Panc1 (cell line): ENCODE measurements around the gene PON1. TPM values are rescaled to one million over a fixed set of nuclear protein-coding genes. Genes with fewer than 3 reads are reported as not detected.

ENCODE experiments used
- ATAC-seq: fragments of 200-7000 bp; cut with Tn5 transposase; 2 replicates; pipeline ENCODE4 v1.9.1; 2020; ENCODE audit warnings: mild to moderate bottlenecking, moderate library complexity
- BruUV-seq: library from RNA; stranded (reverse); fragments of 400-500 nt; replicated peaks from 2 replicates; lab custom pipeline; 2021; lab: Mats Ljungman, UMichigan
- CTCF ChIA-PET: fragments of 300-600 bp; sonication (Branson Sonifier 250); formaldehyde crosslinking; loops from one replicate; lab custom pipeline; 2022; ENCODE audit warnings: antibody characterized with exemption; lab: Charles Lee
- POLR2A ChIA-PET: fragments of 300-600 bp; sonication (Branson Sonifier 250); formaldehyde crosslinking; loops from one replicate; lab custom pipeline; 2022; ENCODE audit warnings: antibody characterized with exemption; lab: Charles Lee
- DNase-seq: peaks from one replicate; pipeline ENCODE4 v3.0.0-alpha.2; 2010; ENCODE audit warnings: low read depth, low spot score
- H3K27ac ChIP-seq: 2 replicates; pipeline ENCODE4 v1.5.1; 2011; ENCODE audit warnings: mild to moderate bottlenecking, low read length, inconsistent platforms
- H3K27me3 ChIP-seq: fragments of 200-500 bp; sonication (Bioruptor generic); 2 replicates; pipeline ENCODE4 v1.6.0; 2014; ENCODE audit warnings: low read length, inconsistent platforms; ENCODE audit not compliant: control insufficient read depth, insufficient read depth
- H3K36me3 ChIP-seq: fragments of 200-500 bp; sonication (Bioruptor generic); 2 replicates; pipeline ENCODE4 v1.5.1; 2014; ENCODE audit warnings: inconsistent platforms, mild to moderate bottlenecking, low read length, moderate library complexity; ENCODE audit not compliant: control insufficient read depth, insufficient read depth
- H3K4me1 ChIP-seq: 2 replicates; pipeline ENCODE4 v1.5.1; 2011; ENCODE audit warnings: inconsistent platforms, mild to moderate bottlenecking, low read length, moderate library complexity; ENCODE audit not compliant: control insufficient read depth, insufficient read depth
- H3K4me3 ChIP-seq, 2 experiments: 2 replicates each; pipeline ENCODE4 v1.5.1; 2011 to 2012; ENCODE audit warnings: low read depth in 2 of 2, low read length in 2 of 2, mild to moderate bottlenecking in 2 of 2, inconsistent platforms in 1 of 2, moderate library complexity in 1 of 2
- H3K9me3 ChIP-seq: fragments of 200-500 bp; sonication (Bioruptor generic); 2 replicates; pipeline ENCODE4 v1.5.1; 2014; ENCODE audit warnings: low read depth, mild to moderate bottlenecking, inconsistent platforms, low read length, moderate library complexity; ENCODE audit not compliant: control insufficient read depth, insufficient read depth
- CTCF ChIP-seq: fragments of 450-650 bp; IDR thresholded peaks from 2 replicates; pipeline ENCODE4 v1.5.1; 2017; ENCODE audit warnings: mild to moderate bottlenecking
- POLR2AphosphoS5 ChIP-seq: IDR thresholded peaks from 2 replicates; pipeline ENCODE4 v1.6.1; 2012; ENCODE audit warnings: mild to moderate bottlenecking, low read depth, low read length, moderate library complexity
- SIN3A ChIP-seq: IDR thresholded peaks from 2 replicates; pipeline ENCODE4 v1.6.1; 2012; ENCODE audit warnings: low read depth, mild to moderate bottlenecking, low read length, moderate library complexity, borderline replicate concordance; ENCODE audit not compliant: insufficient read depth
- TCF7L2 ChIP-seq: IDR thresholded peaks from 2 replicates; pipeline ENCODE4 v1.6.1; 2011; ENCODE audit warnings: mild to moderate bottlenecking, low read depth, low read length, inconsistent platforms
- in situ Hi-C: cut with HindIII; loops from 2 replicates; pipeline ENCODE4 v1.10.0; 2016; ENCODE audit warnings: low sequenced_read_pairs, low pct_unique_long_range_greater_than_20kb
- intact Hi-C: fragments of 100-400 bp; cut with micrococcal nuclease; formaldehyde crosslinking; loops from one replicate; pipeline ENCODE4 v1.10.0; 2022; ENCODE audit not compliant: unreplicated experiment
- total RNA-seq: library from RNA; stranded (reverse); gene quantifications from one replicate; pipeline ENCODE4 v1.2.1, GENCODE V29; 2021; ENCODE audit not compliant: unreplicated experiment
- TF ChIP-seq, protein P1 (sequence below), 2 experiments: IDR thresholded peaks; 2 replicates each; pipeline ENCODE4 v1.6.1; 2011 to 2012; ENCODE audit warnings: low read depth in 2 of 2, control low read depth in 1 of 2, low read length in 1 of 2, mild to moderate bottlenecking in 1 of 2, moderate library complexity in 1 of 2; ENCODE audit not compliant: insufficient read depth in 1 of 2

PON1 gene
- total RNA-seq, 1 experiment from 2014 or later, result not detected

DNA sequence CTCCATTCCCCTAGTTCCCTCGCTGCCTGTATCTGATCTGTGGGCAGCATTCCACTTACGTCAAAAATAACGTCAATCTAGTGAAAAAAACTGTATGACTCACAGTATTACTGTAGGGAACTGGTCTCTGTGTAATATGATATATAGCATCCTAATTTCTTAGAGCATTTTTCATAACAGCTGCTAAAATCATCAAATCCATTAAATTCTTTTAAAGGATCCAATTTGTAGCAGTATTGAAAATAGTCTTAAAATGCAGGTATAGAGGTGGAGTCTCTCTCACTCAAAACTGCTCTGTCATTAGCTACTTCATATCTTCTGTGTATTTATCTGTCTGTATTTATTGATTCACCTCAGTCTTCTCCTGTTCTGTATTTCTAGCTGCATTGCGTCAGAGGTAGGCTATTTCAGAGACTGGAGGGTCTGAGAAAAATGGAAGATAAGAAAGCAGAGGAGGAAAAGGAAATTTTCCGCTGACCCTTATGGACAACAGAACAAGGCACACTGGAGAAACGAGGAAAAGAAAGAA, 59.9 kb downstream of the PON1 start:
- Histone ChIP-seq H3K27ac (no peak overlapping the region), H3K27me3 (no peaks in the 10 kb centered on the region), H3K4me3 (no peak overlapping the region), H3K4me1 (no peaks in the 10 kb centered on the region), H3K36me3 (no peaks in the 10 kb centered on the region), H3K9me3 (no peaks in the 10 kb centered on the region)
- no TSS peak for BruUV-seq
- DNase-seq (no peak), ATAC-seq (no peak)
- intact Hi-C loops, result loop anchor here (10.0 kb wide), 1 partner anchor 210 kb away; no protein-coding TSS in a partner anchor
- CTCF ChIA-PET, result no interaction called here
- POLR2A ChIA-PET, result interaction anchor here (0.5 kb wide), 1 partner anchor 163 kb away, joined by 11 read pairs; no protein-coding TSS in a partner anchor
- no peak for TF ChIP-seq TCF7L2
- TF ChIP-seq POLR2AphosphoS5, result no peak
- TF ChIP-seq, protein P1, sequence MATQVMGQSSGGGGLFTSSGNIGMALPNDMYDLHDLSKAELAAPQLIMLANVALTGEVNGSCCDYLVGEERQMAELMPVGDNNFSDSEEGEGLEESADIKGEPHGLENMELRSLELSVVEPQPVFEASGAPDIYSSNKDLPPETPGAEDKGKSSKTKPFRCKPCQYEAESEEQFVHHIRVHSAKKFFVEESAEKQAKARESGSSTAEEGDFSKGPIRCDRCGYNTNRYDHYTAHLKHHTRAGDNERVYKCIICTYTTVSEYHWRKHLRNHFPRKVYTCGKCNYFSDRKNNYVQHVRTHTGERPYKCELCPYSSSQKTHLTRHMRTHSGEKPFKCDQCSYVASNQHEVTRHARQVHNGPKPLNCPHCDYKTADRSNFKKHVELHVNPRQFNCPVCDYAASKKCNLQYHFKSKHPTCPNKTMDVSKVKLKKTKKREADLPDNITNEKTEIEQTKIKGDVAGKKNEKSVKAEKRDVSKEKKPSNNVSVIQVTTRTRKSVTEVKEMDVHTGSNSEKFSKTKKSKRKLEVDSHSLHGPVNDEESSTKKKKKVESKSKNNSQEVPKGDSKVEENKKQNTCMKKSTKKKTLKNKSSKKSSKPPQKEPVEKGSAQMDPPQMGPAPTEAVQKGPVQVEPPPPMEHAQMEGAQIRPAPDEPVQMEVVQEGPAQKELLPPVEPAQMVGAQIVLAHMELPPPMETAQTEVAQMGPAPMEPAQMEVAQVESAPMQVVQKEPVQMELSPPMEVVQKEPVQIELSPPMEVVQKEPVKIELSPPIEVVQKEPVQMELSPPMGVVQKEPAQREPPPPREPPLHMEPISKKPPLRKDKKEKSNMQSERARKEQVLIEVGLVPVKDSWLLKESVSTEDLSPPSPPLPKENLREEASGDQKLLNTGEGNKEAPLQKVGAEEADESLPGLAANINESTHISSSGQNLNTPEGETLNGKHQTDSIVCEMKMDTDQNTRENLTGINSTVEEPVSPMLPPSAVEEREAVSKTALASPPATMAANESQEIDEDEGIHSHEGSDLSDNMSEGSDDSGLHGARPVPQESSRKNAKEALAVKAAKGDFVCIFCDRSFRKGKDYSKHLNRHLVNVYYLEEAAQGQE (IDR thresholded peaks at IDR 0.05; ENCODE audit: insufficient read depth in 1 of 2, low read depth in 2 of 2, low read length in 1 of 2), result no peak
- TF ChIP-seq SIN3A, result no peak
- no peak for TF ChIP-seq CTCF
- in situ Hi-C loops, result no loop called here

DNA sequence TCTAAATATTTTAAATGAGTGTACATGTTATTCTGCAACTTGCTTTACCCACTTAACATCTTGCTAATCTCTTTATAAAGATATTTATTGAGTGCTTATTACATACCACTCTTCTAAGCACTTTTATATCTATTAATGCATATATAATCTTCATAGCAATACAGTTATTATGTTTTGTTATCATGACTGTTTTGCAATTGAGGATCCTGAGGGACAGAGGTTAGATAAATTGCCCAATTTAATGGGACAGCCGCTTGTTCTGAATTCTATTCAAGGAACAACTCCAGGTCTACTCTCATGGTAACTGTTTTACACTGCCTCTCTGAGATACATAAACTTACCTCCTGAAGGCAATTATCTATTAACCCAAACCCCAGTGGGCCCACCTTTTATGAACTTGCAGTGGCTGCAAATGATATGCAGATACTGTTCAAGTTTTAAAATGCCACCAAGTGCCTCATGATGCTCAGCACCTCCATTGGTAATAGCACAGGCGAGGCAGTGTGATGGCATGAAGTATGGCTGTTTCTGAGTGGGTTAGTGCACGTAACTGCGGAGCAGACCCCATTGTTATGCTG, 60.5 kb downstream of the PON1 start:
- no TSS peak for BruUV-seq
- Histone ChIP-seq H3K36me3 (no peaks in the 10 kb centered on the region), H3K27me3 (no peaks in the 10 kb centered on the region), H3K4me3 (no peak overlapping the region), H3K4me1 (no peaks in the 10 kb centered on the region), H3K9me3 (no peaks in the 10 kb centered on the region), H3K27ac (no peak overlapping the region)
- no peak for DNase-seq
- in situ Hi-C loops, result no loop called here
- intact Hi-C loops, result loop anchor here (10.0 kb wide), 1 partner anchor 211 kb away; no protein-coding TSS in a partner anchor
- CTCF ChIA-PET, result no interaction called here
- POLR2A ChIA-PET, result no interaction called here
- TF ChIP-seq CTCF (no peak), SIN3A (no peak), TCF7L2 (no peak), POLR2AphosphoS5 (no peak)
- TF ChIP-seq, protein P1 (IDR thresholded peaks at IDR 0.05; ENCODE audit: insufficient read depth in 1 of 2, low read depth in 2 of 2, low read length in 1 of 2), result no peak
- no peak for ATAC-seq
